Aorta (tissue), 5 donors: ENCODE results near the gene SEPHS2. TPM values are rescaled to one million over a fixed set of nuclear protein-coding genes. Genes with fewer than 3 reads are reported as not detected.

Experiments used
- ATAC-seq: fragments of 200-7000 bp; cut with Tn5 transposase; one replicate; pipeline ENCODE4 v1.9.1; 2022; ENCODE audit warnings: moderate library complexity; ENCODE audit not compliant: low FRiP score
- DNase-seq, 2 donors: peaks; one replicate each; pipeline ENCODE4 v3.0.0-alpha.2; 2020
- H3K27ac ChIP-seq, 2 donors: one replicate each; pipeline ENCODE4 v1.5.1; 2013; ENCODE audit warnings: low read length in 2 of 2, mild to moderate bottlenecking in 2 of 2, moderate library complexity in 2 of 2, control low read depth in 1 of 2, inconsistent platforms in 1 of 2, low read depth in 1 of 2
- H3K27me3 ChIP-seq, 2 donors: one replicate each; pipeline ENCODE4 v1.6.1; 2013; ENCODE audit warnings: control low read depth in 1 of 2, low read length in 1 of 2, mild to moderate bottlenecking in 1 of 2, moderate library complexity in 1 of 2; ENCODE audit not compliant: insufficient read depth in 2 of 2, control insufficient read depth in 1 of 2
- H3K36me3 ChIP-seq, 2 donors: one replicate each; pipeline ENCODE4 v1.6.1; 2013; ENCODE audit warnings: control low read depth in 1 of 2, low read length in 1 of 2, mild to moderate bottlenecking in 1 of 2; ENCODE audit not compliant: insufficient read depth in 2 of 2, control insufficient read depth in 1 of 2
- H3K4me1 ChIP-seq, 2 donors: one replicate each; pipeline ENCODE4 v1.6.1; 2013; ENCODE audit warnings: low read length in 2 of 2, control low read depth in 1 of 2, mild to moderate bottlenecking in 1 of 2, moderate library complexity in 1 of 2; ENCODE audit not compliant: insufficient read depth in 2 of 2, control insufficient read depth in 1 of 2
- H3K4me3 ChIP-seq, 2 donors: one replicate each; pipeline ENCODE4 v1.5.1; 2013; ENCODE audit warnings: low read length in 2 of 2, control low read depth in 1 of 2, mild to moderate bottlenecking in 1 of 2
- H3K9me3 ChIP-seq: one replicate; pipeline ENCODE4 v1.6.1; 2013; ENCODE audit warnings: mild to moderate bottlenecking, low read length; ENCODE audit not compliant: control insufficient read depth
- WGBS, 2 donors: extraction: QIAGEN DNeasy Blood & Tissue Kit; methylation state at CpG; one replicate each; pipeline ENCODE4 v1.1.7; 2013; 5-methylcytosine and 5-hydroxymethylcytosine counted together
- intact Hi-C, 2 donors: fragments of 100-400 bp; cut with DNase I; formaldehyde crosslinking; loops; one replicate each; pipeline versions ENCODE4 v1.14.2 to v1.15.0; 2022
- long read RNA-seq, 2 donors: library from polyadenylated mRNA; unstranded; transcript quantifications; one replicate each; pipeline ENCODE4 v2.0.0, GENCODE V29; 2020 to 2021
- polyA plus RNA-seq, 2 donors: library from polyadenylated mRNA; stranded (reverse); fragments of 200-250 nt; gene quantifications; one replicate each; pipeline ENCODE4 v1.2.3, GENCODE V29; 2013
- total RNA-seq, 2 donors: library from RNA; stranded (reverse); fragmentation: NEBNext Ultra II Directional; extraction: Animal tissue kit (Norgen Biotek cat#: 25700); gene quantifications; one replicate each; pipeline ENCODE4 v1.2.1, GENCODE V29; 2021
- donor health status: healthy with polysubstance abuse.
- donor health status: Bipolar disorder and iron deficiency.
- donor health status: DM: no; HTN: no; CAD: no.
- donor health status: DM: no; HTN: no; CAD: no.
- donor health status: DM: yes; HTN: yes; CAD: no.

SEPHS2 gene
- total RNA-seq (10 to 100 TPM; 25.1 to 29.3 TPM), polyA plus RNA-seq (10 to 100 TPM; 25.2 to 52.3 TPM)
- long read RNA-seq, donor 1, transcript SEPHS2-201 (1 exons, 2,551 nt), result major isoform, 253 of 253 reads
- long read RNA-seq, donor 1, partial matches to known transcripts, result 0 of 253 reads
- long read RNA-seq, donor 1, other reads (novel, unspliced or antisense), result 0 of 253 reads
- long read RNA-seq, donor 2, transcript SEPHS2-201 (1 exons, 2,551 nt), result major isoform, 44 of 44 reads
- long read RNA-seq, donor 2, partial matches to known transcripts, result 0 of 44 reads
- long read RNA-seq, donor 2, other reads (novel, unspliced or antisense), result 0 of 44 reads

GRCh38 chr16:30445408-30446202 is at the start of gene SEPHS2:
SEPHS2 (minus strand) TSS chr16:30445874; CDS start chr16:30445727, 147 bp downstream.
- intact Hi-C loops, result loop anchor here in 1 of 2 donors (5.0 to 10.0 kb wide), 2 partner anchors 82 to 209 kb away; partner anchors contain the start of genes FBRS, PRR14 and ZNF768
- DNase-seq (peak; percentile 98 to 99), ATAC-seq (peak; percentile 96)
- H3K4me3 ChIP-seq, result peak within 1 kb of the TSS; percentile 68 to 87
- no peaks in the 10 kb centered on the region for H3K36me3 ChIP-seq
- H3K27me3 ChIP-seq, result no peaks in the 10 kb centered on the region
- WGBS, 2 donors, result 0% methylated on average over 44 to 59 of the region's 59 CpGs
- H3K27ac ChIP-seq, result peak within 1 kb of the TSS; percentile 61 to 64
- H3K4me1 ChIP-seq, result no peaks in the 10 kb centered on the region
- H3K9me3 ChIP-seq, result no peaks in the 10 kb centered on the region

- intact Hi-C loops, result no loop called here
- Histone ChIP-seq H3K4me1 (no peaks in the 10 kb centered on the region), H3K27ac (no peak overlapping the region), H3K9me3 (no peaks in the 10 kb centered on the region), H3K36me3 (no peaks in the 10 kb centered on the region), H3K27me3 (no peaks in the 10 kb centered on the region), H3K4me3 (no peak overlapping the region)
- ATAC-seq (no peak), DNase-seq (no peak)
- 57 to 64% methylated on average over 12 of the region's 12 CpGs for WGBS, 2 donors
These were observed 49.0 kb upstream of the SEPHS2 start for GRCh38 chr16:30494709-30495108.

DNA sequence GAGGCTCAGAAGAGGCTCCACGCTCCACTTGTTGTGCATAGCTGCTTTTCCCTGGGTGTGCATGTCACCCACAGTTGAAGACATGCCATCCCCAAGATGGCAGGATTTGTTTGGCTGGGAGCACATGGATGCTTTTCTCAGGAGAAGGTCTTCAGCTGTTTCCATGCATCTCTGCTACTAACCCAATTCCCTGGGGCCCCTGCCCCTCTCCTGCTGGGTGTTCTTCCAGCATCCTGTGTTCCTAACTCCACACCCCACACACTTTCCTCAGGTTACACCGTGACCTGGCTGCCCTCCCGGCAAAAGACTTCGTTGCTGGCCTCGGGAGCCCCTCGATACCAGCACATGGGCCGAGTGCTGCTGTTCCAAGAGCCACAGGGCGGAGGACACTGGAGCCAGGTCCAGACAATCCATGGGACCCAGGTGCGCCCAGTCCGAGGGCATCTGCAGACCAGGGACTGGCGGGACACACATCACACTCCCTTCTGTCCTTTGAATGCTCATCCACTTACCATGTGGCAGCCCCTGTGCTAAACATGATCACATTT is 48.3 kb upstream of the SEPHS2 start:
- WGBS, 2 donors, result 58 to 66% methylated on average over 11 of the region's 11 CpGs
- intact Hi-C loops, result no loop called here
- Histone ChIP-seq H3K9me3 (no peaks in the 10 kb centered on the region), H3K4me1 (no peaks in the 10 kb centered on the region), H3K27ac (no peak overlapping the region), H3K36me3 (no peaks in the 10 kb centered on the region), H3K4me3 (no peak overlapping the region), H3K27me3 (no peaks in the 10 kb centered on the region)
- ATAC-seq (no peak), DNase-seq (no peak)

DNA sequence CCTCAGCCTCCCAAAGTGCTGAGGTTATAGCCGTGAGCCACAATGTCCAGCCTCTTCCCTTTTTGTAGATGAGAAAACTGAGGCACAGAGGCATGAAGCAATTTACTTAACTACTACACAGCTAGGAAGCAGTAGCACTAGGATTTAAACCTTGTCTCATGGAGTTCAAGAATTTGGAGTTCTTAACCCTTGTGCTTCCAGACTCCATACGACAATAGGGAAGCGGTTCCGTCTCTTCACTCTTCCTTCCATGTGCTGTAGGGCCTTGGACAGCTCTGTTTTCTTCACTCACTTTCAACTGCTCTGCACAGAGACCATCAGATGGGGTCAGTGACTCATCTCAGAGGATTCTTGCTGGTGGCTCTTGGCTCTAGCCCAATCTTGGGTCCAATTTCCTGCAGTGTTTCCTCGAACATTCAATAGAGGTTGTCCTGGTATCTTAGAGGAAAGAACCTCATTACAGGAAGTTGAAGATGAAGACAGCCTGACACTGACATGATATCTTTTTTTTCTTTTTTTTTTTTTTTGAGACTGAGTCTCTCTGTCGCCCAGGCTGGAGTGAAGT is 46.2 kb upstream of the SEPHS2 start:
- H3K36me3 ChIP-seq, result no peaks in the 10 kb centered on the region
- 59% methylated on average over 6 of the region's 6 CpGs for WGBS, 2 donors
- no peak for DNase-seq
- no peak for ATAC-seq
- H3K27me3 ChIP-seq, result no peaks in the 10 kb centered on the region
- H3K9me3 ChIP-seq, result no peaks in the 10 kb centered on the region
- intact Hi-C loops, result no loop called here
- H3K4me3 ChIP-seq, result no peak overlapping the region
- no peak overlapping the region for H3K27ac ChIP-seq
- H3K4me1 ChIP-seq, result no peaks in the 10 kb centered on the region

GRCh38 chr16:30491229-30491628 is 45.6 kb upstream of the SEPHS2 start:
- H3K4me1 ChIP-seq, result no peaks in the 10 kb centered on the region
- no peak overlapping the region for H3K4me3 ChIP-seq
- ATAC-seq (no peak), DNase-seq (no peak)
- 81 to 89% methylated on average over 4 of the region's 4 CpGs for WGBS, 2 donors
- no peaks in the 10 kb centered on the region for H3K9me3 ChIP-seq
- no peaks in the 10 kb centered on the region for H3K27me3 ChIP-seq
- intact Hi-C loops, result no loop called here
- H3K36me3 ChIP-seq, result no peaks in the 10 kb centered on the region
- H3K27ac ChIP-seq, result no peak overlapping the region

DNA sequence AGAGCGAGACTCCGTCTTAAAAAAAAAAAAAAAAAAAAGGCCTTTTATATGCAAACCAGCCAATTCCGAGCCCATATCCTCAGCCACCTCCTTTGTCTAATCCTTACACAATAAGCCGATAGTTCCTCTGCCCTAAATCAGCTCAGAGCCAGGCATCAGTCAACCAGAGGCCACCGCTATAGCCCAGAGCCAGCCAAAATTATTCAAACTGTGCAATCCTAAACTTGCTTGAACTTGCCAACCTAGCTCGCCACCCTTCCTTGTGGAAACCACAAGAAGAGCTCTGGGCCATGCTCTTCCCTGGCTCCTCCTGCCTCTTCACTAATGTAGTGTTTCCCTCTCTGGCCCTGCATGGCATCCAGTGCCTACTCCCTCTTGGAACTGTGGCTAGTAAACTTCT is 44.5 kb upstream of the SEPHS2 start:
- intact Hi-C loops, result no loop called here
- WGBS, 2 donors, result 66 to 76% methylated on average over 5 to 6 of the region's 6 CpGs
- Histone ChIP-seq H3K27me3 (no peaks in the 10 kb centered on the region), H3K36me3 (no peaks in the 10 kb centered on the region), H3K9me3 (no peaks in the 10 kb centered on the region), H3K4me1 (no peaks in the 10 kb centered on the region), H3K4me3 (no peak overlapping the region), H3K27ac (no peak overlapping the region)
- ATAC-seq (no peak), DNase-seq (no peak)

GRCh38 chr16:30488764-30489605 is 43.3 kb upstream of the SEPHS2 start:
- intact Hi-C loops, result no loop called here
- ATAC-seq (no peak), DNase-seq (peak in 1 of 2 donors; percentile 52)
- no peaks in the 10 kb centered on the region for H3K4me1 ChIP-seq
- H3K27ac ChIP-seq, result no peak overlapping the region
- WGBS, 2 donors, result 50 to 51% methylated on average over 11 of the region's 11 CpGs
- H3K4me3 ChIP-seq, result no peak overlapping the region
- no peaks in the 10 kb centered on the region for H3K9me3 ChIP-seq
- H3K27me3 ChIP-seq, result no peaks in the 10 kb centered on the region
- H3K36me3 ChIP-seq, result no peaks in the 10 kb centered on the region

DNA sequence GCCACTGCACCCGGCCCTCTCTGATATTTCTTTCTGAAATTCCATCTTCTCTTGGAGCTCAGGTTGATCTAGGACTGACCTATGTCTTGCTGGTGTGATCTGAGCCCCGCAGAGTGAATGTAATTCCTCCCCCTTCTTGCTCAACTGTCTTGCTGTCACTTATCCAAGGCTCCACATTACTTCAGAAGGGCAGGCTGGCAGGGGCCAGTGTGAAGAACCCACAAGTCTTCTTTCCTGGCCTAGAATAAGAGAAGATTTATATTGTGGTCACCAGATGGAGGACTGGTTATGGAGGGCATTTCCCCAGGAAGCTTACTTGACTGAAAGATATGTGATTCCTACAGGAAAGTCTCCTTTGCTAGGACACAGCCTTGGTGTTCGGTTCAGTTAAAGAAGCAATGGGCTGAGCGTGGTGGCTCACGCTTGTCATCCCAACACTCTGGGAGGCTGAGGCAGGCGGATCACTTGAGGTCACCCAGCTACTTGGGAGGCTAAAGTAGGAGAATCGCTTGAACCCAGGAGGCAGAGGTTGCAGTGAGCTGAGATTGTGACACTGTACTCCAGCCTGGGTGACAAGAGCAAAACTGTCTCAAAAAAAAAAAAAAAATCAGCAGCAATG is 40.3 kb upstream of the SEPHS2 start:
- Histone ChIP-seq H3K4me3 (no peak overlapping the region), H3K9me3 (no peaks in the 10 kb centered on the region), H3K27me3 (no peaks in the 10 kb centered on the region), H3K4me1 (no peaks in the 10 kb centered on the region), H3K27ac (no peak overlapping the region), H3K36me3 (no peaks in the 10 kb centered on the region)
- ATAC-seq (no peak), DNase-seq (no peak)
- WGBS, 2 donors, result 82 to 88% methylated on average over 7 of the region's 7 CpGs
- intact Hi-C loops, result no loop called here
